Measurements from ENCODE around the gene METTL25B.

DNA sequence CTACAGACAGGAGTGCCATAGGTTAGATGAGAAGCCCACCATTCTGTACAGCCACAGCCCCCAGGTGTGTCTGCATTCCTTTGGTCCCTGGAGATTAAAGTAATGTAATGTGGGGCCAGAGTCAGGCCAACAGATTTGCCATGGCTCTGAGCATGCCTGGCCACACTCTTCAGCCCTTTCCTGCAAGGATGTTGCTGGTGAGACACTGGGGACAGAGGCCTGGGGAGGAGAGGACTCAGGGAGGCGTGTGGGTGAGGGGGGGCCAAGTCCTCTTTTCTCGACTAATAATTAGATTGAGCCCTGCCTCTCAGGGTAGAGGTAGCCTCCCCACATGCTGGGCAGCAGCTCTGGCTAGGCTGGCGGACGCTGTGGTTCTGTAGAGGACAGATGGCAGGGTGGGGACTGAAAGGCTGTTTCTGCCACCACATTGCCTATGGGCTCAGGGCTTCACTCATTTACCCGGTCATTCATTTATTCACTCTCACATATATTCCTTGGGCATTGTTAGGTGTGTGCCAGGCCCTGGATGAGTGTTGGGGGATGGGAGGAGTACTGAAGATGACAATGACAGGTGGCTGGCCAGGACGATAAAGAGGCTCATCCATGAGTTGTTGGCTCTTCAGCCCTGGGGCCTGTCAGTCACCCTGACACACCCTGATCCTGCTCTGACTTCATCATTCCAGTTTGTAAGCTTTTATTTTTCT lies 32.0 kb downstream of the METTL25B start:
- TF ChIP-seq, protein P1, sequence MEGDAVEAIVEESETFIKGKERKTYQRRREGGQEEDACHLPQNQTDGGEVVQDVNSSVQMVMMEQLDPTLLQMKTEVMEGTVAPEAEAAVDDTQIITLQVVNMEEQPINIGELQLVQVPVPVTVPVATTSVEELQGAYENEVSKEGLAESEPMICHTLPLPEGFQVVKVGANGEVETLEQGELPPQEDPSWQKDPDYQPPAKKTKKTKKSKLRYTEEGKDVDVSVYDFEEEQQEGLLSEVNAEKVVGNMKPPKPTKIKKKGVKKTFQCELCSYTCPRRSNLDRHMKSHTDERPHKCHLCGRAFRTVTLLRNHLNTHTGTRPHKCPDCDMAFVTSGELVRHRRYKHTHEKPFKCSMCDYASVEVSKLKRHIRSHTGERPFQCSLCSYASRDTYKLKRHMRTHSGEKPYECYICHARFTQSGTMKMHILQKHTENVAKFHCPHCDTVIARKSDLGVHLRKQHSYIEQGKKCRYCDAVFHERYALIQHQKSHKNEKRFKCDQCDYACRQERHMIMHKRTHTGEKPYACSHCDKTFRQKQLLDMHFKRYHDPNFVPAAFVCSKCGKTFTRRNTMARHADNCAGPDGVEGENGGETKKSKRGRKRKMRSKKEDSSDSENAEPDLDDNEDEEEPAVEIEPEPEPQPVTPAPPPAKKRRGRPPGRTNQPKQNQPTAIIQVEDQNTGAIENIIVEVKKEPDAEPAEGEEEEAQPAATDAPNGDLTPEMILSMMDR (IDR thresholded peaks at IDR 0.05), result no peak
- no peak for TF ChIP-seq EZH2 (IDR thresholded peaks at IDR 0.05; ENCODE audit: borderline replicate concordance, insufficient read depth, low read depth, low read length, poor library complexity, severe bottlenecking)

Data from B cell (primary cell).